Common myeloid progenitor, CD34-positive (primary cell): ENCODE results near the gene KLK1.
A peak's percentile ranks its signal among the peaks of the same experiment; 100 is the strongest.

ENCODE experiments used
- CTCF ChIA-PET: fragments of 350-600 bp; sonication (Branson Sonifier 250); formaldehyde crosslinking; loops from one replicate; lab custom pipeline; 2021; ENCODE audit warnings: antibody characterized with exemption; lab: Charles Lee
- POLR2A ChIA-PET: fragments of 350-600 bp; sonication (Branson Sonifier 250); formaldehyde crosslinking; loops from one replicate; lab custom pipeline; 2021; ENCODE audit warnings: antibody characterized with exemption; lab: Charles Lee
- DNase-seq, 3 donors: peaks; one replicate each; pipeline versions ENCODE4 v3.0.0 to v3.0.0-alpha.2; 2013
- H3K27ac ChIP-seq, 2 experiments: 1 replicate in 1 of 2; 2 replicates in 1 of 2; pipeline ENCODE4 v1.7.0; 2013; ENCODE audit warnings: inconsistent platforms in 2 of 2, low read length in 2 of 2, mild to moderate bottlenecking in 2 of 2, low read depth in 1 of 2, moderate library complexity in 1 of 2; ENCODE audit not compliant: severe bottlenecking in 2 of 2, insufficient read depth in 1 of 2, poor library complexity in 1 of 2
- H3K27me3 ChIP-seq, 5 experiments: replicated peaks in 2 of 5; 1 replicate in 3 of 5; 2 replicates in 2 of 5; pipeline versions ENCODE4 v1.6.1 to v1.7.0; 2013; ENCODE audit warnings: low read length in 4 of 5, mild to moderate bottlenecking in 2 of 5, moderate library complexity in 2 of 5, inconsistent platforms in 1 of 5; ENCODE audit not compliant: insufficient read depth in 5 of 5, control insufficient read depth in 4 of 5
- H3K36me3 ChIP-seq, 4 experiments: 1 replicate in 2 of 4; 2 replicates in 2 of 4; pipeline versions ENCODE4 v1.6.1 to v1.7.0; 2013; ENCODE audit warnings: low read length in 3 of 4, control low read depth in 1 of 4, mild to moderate bottlenecking in 1 of 4; ENCODE audit not compliant: control insufficient read depth in 4 of 4, insufficient read depth in 4 of 4
- H3K4me1 ChIP-seq, 4 experiments: 1 replicate in 3 of 4; 2 replicates in 1 of 4; pipeline versions ENCODE4 v1.6.1 to v1.7.1; 2013; ENCODE audit warnings: low read length in 3 of 4, mild to moderate bottlenecking in 3 of 4, control low read depth in 1 of 4, inconsistent platforms in 1 of 4, moderate library complexity in 1 of 4; ENCODE audit not compliant: control insufficient read depth in 4 of 4, insufficient read depth in 4 of 4; ENCODE audit errors: control extremely low read depth in 1 of 4
- H3K4me3 ChIP-seq, 7 experiments: 1 replicate in 4 of 7; 2 replicates in 3 of 7; pipeline versions ENCODE4 v1.5.1 to v1.7.0; 2013; ENCODE audit warnings: mild to moderate bottlenecking in 7 of 7, low read length in 6 of 7, moderate library complexity in 6 of 7, inconsistent platforms in 2 of 7, low read depth in 2 of 7, control low read depth in 1 of 7; ENCODE audit not compliant: insufficient read depth in 4 of 7, control insufficient read depth in 1 of 7; ENCODE audit errors: extremely low read depth in 1 of 7
- H3K9me3 ChIP-seq, 5 experiments: 1 replicate in 4 of 5; 2 replicates in 1 of 5; pipeline versions ENCODE4 v1.6.1 to v1.7.1; 2013; ENCODE audit warnings: low read length in 4 of 5, mild to moderate bottlenecking in 2 of 5, inconsistent platforms in 1 of 5, low read depth in 1 of 5, moderate library complexity in 1 of 5; ENCODE audit not compliant: control insufficient read depth in 4 of 5, insufficient read depth in 2 of 5; ENCODE audit errors: control extremely low read depth in 1 of 5
- WGBS: methylation state at CpG from one replicate; pipeline ENCODE4 v1.1.5; 2013; ENCODE audit not compliant: insufficient coverage; 5-methylcytosine and 5-hydroxymethylcytosine counted together

KLK1 gene

DNA sequence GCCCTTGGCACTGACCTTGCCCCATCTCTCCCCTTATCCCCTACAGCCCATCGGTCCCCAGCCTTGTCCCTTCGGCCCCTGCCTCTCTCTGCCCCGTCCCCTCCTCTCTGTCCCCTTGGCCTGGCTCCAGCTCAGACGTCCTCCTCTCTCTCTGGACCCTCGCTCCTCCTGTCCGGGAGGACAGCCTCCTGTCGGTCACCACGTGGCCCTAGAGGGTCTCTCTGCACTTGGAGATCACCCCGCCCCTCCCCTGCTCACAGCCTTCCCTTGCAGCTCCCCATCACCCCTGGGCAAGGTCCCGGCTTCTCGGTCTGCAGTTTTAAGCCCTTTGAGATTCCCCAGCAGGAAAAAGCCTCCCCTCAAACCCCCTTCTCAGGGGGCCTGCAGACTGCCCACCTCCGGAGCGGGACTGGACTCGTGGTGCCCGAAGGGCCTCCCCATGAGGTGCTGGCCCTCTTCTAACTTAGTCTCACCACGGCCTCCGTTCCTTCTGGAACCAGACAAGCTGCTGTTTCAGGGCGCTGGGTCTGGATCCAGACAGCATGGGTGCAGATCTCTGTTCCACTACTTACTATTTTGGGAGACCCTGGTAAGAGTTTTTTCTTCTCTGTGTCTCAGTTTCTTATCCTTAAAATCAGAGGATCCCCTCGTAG, 13.1 kb upstream of the KLK1 start:
- H3K4me1 ChIP-seq = peaks cover 0 to 12% (median 10%) of the 10 kb centered on the region in 4 experiments
- H3K4me3 ChIP-seq = no peak overlapping the region
- peaks cover 6 to 72% (median 21%) of the 10 kb centered on the region in 5 experiments for H3K27me3 ChIP-seq
- POLR2A ChIA-PET = no interaction called here
- H3K27ac ChIP-seq = no peak overlapping the region
- no peaks in the 10 kb centered on the region for H3K36me3 ChIP-seq
- no peaks in the 10 kb centered on the region for H3K9me3 ChIP-seq
- DNase-seq = no peak
- CTCF ChIA-PET = no interaction called here
- WGBS = 44% methylated on average over 18 of the region's 19 CpGs

DNA sequence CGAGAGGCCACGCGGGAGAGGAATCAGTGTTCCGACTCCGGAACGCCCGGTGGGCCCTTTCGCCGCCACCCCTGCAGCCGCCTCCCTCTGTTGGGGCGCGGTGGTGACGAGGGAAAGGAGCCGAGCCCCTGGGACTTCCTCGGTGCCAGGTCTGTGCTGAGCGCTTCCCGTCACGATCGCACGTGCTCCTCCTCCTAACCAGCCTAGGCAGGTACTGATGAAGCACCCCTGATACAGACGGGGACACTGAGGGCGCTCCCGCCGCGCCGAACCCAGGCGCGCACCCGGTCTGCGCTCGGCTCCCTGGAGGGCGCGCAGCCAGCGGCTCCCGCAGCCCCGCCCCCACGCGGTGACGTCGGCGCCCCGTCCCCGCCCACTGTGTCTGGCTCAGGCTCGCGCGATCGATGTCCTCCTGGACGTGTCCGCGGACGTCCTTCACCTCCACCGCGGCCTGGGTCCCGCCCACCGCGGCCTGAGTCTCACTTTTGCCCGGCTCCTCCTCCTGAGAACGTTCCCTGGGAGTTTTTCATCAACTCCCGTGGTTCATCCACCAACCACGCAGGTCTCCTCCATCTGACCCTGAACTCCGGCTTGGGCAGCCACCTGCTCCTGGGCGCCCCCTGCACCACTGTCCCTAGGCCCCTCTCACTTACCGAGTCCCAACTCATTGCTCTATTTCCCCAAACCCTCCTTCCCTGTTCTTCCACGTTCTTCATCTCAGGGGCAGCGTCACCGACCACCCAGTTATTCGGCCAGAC, 12.4 kb upstream of the KLK1 start:
- peak; percentile 33 to 52 (median 41) for DNase-seq
- Histone ChIP-seq H3K4me3 (peak overlapping the region; percentile 30 to 68 (median 59)), H3K27ac (no peak overlapping the region), H3K4me1 (peaks cover 0 to 12% (median 10%) of the 10 kb centered on the region in 4 experiments), H3K36me3 (no peaks in the 10 kb centered on the region), H3K27me3 (peaks cover 8 to 75% (median 21%) of the 10 kb centered on the region in 5 experiments), H3K9me3 (no peaks in the 10 kb centered on the region)
- CTCF ChIA-PET = no interaction called here
- WGBS = 2% methylated on average over 59 of the region's 67 CpGs
- POLR2A ChIA-PET = no interaction called here

DNA sequence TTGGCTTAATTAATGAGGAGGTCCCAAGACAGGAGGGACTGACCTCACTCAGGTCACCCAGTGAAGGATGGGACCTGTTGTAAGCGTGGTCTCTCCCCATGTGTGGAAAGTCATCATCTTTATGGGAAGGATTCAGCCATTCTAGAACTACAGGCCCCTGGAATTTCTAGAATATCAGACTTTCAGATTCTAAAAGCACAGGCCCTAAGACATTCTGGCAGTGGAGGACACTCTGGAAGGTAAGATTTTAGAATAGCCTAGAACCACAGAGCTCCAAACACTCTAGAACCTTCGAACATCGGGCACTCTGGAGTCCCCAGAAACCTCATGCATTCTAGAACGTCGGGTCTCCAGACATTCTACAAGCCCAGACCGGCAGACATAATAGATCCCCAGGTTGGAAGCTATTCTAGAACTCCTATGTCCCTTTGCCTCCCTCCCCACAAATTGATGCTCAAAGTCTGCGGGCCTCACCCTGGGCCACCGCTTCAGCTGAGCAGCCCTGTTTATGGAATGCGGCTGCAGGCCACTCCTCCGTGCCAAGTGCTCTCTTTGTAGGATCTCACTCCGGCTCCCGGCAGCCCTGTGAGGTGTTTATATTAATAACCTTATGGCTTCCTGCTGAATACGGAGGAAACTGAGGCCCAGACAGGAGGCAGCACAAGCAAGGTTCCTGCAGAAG, 11.7 kb upstream of the KLK1 start:
- Histone ChIP-seq H3K4me3 (peak overlapping the region in 6 of 7 experiments; percentile 46 to 68 (median 63)), H3K36me3 (no peaks in the 10 kb centered on the region), H3K4me1 (peaks cover 0 to 12% (median 10%) of the 10 kb centered on the region in 4 experiments), H3K27ac (no peak overlapping the region), H3K9me3 (no peaks in the 10 kb centered on the region), H3K27me3 (peaks cover 11 to 77% (median 21%) of the 10 kb centered on the region in 5 experiments)
- CTCF ChIA-PET = no interaction called here
- DNase-seq = no peak
- 47% methylated on average over 13 of the region's 13 CpGs for whole genome bisulfite sequencing
- POLR2A ChIA-PET = no interaction called here

DNA sequence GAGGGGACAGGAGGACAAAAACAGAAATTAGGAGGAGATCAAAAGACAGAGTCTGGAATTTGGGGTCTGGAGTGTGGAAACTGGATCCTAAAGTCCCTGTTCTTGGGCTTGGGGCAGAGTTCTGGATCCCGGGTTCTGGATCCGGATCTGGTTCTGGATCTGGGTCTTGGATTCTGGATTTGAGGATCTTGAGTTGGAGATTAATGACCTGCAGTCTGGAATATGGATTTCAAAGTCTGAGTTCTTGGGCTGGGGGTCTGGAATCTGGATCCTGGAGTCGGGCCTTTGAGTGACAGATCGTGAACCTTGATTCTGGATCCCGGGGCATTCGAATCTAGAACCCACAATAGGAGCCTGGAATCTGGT, 10.2 kb upstream of the KLK1 start:
- ChIA-PET POLR2A (no interaction called here), CTCF (no interaction called here)
- H3K4me1 ChIP-seq = peaks cover 0 to 12% (median 10%) of the 10 kb centered on the region in 4 experiments
- DNase-seq = no peak
- peaks cover 12 to 76% (median 23%) of the 10 kb centered on the region in 5 experiments for H3K27me3 ChIP-seq
- no peaks in the 10 kb centered on the region for H3K36me3 ChIP-seq
- no peak overlapping the region for H3K4me3 ChIP-seq
- WGBS = 93% methylated on average over 6 of the region's 6 CpGs
- no peak overlapping the region for H3K27ac ChIP-seq
- H3K9me3 ChIP-seq = no peaks in the 10 kb centered on the region

DNA sequence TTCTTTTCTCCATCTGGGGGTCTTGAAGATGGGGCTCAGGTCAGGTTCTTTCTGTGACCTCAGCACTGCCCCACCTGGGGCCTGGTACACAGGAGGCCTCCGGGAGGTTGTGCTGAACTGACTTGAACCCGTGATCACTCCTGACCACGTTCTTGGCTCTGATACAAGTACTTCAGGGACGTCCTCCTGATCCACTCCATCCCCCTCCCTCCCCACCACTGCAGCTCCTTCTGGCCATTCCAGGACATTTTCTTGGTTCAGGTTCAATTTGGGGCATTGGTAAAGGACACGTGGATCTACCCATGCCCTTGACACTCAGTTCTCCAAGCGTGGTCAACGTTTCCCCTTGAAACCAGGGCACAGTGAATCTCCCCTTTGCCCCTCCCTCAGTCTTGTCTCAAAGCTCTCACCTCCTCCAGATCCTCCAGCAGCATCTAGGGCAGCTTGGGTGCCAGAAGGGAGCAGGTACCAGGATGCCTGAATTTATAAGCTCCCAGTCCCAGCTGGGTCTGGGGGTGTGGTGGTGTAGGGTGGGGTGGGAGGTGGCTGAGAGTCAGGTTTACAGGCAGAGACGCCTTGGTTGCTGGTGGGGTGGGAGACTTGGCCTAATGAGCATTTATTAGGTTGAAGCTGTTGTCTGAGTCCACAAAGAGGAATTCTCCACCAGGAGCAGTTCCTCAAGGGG, 9.7 kb upstream of the KLK1 start, which contains the start of gene KLK15:
Gene KLK15, minus strand, starts transcription at position 458 of the 685 bp plus-strand sequence. CDS start 2,082 bp downstream, outside the sequence.
- H3K9me3 ChIP-seq = no peaks in the 10 kb centered on the region
- 66% methylated on average over 6 of the region's 8 CpGs for WGBS
- no peak within 1 kb of the TSS for H3K27ac ChIP-seq
- DNase-seq = no peak
- H3K4me3 ChIP-seq = no peak within 1 kb of the TSS
- CTCF ChIA-PET = no interaction called here
- peaks cover 12 to 74% (median 23%) of the 10 kb centered on the region in 5 experiments for H3K27me3 ChIP-seq
- POLR2A ChIA-PET = no interaction called here
- H3K36me3 ChIP-seq = no peaks in the 10 kb centered on the region
- H3K4me1 ChIP-seq = peaks cover 0 to 12% (median 10%) of the 10 kb centered on the region in 4 experiments

- WGBS = 95% methylated on average over 7 of the region's 8 CpGs
- Histone ChIP-seq H3K4me1 (peaks cover 0 to 12% (median 10%) of the 10 kb centered on the region in 4 experiments), H3K9me3 (no peaks in the 10 kb centered on the region), H3K4me3 (no peak overlapping the region), H3K27ac (no peak overlapping the region), H3K36me3 (no peaks in the 10 kb centered on the region), H3K27me3 (peaks cover 12 to 72% (median 23%) of the 10 kb centered on the region in 5 experiments)
- no peak for DNase-seq
- CTCF ChIA-PET = no interaction called here
- POLR2A ChIA-PET = no interaction called here
Measured at GRCh38 chr19:50832666-50833065, 9.1 kb upstream of the KLK1 start.
